NCI-H1436 treated with DMSO at 0.1 percent for 48 hours (cell line): ENCODE measurements around the gene MRRF.

ENCODE experiments used
- DNase-seq: peaks from one replicate; lab custom pipeline; 2025; lab: John Stamatoyannopoulos, UW

MRRF gene

DNA sequence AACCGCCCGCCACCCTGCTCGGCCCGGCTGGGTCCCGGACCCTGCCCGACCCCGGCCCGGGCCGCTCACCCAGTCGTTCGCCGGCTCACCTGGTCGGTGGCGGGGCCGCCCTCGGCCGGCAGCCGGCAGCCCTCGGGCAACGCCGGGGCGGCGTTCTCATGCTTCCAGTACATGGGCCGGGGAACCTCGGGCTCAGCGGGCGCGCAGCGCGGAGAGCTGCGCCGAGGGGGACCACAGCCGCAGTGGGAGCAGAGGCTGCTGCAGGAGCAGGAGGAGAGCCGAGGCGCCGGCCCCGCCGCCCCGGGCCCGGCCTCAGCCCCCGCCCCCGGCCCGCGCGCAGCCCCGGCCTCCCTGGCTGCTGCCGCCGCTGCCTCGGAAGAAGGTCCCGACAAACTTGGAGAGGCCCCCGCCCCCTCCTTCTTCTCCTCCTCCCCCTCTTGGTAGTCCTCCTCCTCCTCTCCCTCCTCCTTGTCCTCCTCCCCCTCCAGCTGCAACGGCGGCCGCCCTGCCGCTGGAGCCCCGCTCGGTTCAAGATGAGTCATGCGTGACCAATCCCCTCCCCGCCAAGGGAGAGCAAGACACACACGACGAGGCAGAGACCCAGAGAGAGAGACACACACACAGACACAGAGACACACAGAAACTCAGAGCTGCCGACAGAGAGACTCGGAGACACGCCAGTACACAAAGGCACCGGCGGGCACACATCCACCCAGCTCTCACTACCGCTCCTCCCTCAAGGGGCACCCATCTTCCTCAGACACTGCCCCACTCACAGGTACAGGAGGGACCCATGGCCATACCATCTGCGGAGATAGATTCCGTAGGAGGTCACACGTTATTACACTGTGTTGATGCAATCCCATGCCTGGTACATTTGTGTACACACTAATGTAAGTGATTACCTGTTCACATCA, 35.9 kb upstream of the MRRF start, which contains the start of gene LHX6:
LHX6 (minus strand) TSS at position 390 of the 917 bp plus-strand sequence; CDS start at position 173, 217 bp downstream.
- no peak for DNase-seq

DNA sequence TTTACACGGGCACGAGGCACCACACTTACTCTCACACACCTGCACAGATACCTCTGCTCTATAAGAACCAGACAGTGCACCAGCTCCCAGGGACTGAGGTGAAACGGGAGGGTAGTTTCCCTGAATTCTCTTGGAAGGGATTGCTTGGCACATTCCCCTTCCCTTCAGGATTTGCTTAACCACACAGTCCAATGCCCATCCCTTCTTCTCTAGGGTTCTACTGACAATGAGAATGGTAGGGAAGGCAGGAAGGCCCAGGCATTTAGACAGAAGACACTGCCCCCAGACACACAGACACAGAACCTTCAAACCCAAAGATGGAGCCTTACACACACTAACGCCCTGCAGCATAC, 35.2 kb upstream of the MRRF start:
- DNase-seq, result no peak

DNA sequence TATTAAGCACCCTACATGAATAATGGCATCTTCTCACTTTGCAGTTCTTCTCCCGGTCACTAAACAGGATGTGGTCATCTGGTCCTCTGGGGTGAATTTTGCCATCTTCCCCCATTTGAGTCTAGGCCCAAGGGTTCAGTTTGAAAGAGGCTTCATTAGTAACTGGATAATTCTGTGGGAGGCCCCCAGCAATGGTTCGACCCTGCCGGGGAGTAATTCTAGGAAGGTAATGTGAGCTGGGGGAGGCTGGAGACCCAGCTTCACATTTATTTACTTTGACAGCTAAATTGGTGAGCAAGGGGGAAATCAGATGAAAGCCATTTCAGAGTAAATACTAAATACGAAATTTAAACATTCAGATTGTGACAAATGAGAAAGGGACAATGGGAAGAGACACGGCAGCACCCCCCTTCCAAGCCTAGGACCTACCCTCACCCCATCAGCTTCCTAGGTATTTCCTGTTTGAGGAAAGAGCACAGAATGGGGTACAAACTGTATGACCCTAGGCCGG, 31.8 kb upstream of the MRRF start:
- DNase-seq, result no peak

DNA sequence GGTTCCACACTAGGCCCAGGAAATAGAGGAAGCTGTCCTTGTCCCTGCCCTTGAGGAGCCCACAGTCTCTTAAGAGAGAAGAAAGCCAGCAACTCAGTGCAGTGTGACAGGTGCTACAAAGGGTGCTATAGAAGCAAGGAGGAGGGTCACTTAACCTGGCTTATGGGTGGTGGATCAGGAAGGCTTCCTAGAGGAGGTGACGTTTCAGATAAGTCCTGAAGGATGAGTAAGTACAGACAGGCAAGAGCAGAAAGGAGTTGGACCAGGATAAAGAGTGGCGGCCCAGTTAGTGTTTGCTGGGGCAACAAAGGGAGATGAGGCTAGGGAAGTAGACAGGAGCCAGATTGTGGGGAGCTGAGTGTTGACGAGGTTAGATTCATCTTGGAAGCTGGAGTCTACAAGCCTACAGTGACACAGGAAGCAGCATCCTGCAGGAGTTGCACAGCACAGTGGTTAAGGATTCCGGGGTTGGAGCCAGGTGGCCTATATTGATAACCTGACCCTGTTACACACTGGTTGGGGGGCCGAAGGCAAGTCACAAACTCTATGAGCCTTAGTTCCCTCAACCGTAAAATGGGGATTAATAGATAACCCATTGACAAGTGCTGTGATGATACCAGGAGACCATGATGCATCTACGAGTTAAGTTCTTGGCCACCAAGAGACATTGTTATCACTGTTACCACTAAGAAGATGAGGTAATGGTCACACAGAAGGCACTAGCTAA, 30.5 kb upstream of the MRRF start:
- no peak for DNase-seq

DNA sequence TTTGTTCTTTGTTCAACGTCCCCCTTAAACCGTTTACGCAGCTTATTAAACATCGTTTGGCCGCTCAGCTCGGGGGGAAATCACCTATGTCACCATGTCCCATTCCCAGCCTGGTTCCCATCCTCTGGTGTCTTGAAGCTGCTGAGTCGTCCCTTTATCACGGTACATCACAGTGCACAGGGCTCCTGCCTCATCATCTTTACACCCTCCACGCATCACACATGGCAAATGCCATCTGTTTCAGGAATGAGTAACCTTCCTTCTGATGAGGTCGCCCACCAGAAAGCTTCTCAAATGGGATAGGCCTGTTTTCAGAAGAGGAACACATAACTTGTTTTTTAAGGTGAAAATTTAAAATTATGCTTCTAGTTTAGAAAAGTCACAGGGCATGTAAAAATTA, 28.0 kb upstream of the MRRF start:
- no peak for DNase-seq

DNA sequence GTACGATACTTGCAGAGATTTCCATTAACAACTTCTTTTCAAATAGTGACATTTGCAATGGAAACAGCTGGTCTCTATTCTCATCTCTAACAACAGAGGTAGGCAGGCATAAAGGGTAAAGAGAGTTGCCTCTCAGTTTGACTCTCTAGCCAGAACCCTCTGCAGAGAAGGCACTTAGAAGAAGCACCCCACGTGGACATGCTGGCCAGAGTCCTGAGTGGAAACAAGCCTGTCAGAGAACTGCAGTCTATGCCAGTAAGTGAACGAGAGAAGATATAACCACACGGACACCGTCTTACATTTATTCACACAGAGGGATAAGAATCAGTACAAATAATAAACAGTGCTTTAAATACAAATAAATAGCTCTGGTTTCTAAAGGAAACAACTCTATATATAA, 25.0 kb upstream of the MRRF start:
- DNase-seq, result no peak

DNA sequence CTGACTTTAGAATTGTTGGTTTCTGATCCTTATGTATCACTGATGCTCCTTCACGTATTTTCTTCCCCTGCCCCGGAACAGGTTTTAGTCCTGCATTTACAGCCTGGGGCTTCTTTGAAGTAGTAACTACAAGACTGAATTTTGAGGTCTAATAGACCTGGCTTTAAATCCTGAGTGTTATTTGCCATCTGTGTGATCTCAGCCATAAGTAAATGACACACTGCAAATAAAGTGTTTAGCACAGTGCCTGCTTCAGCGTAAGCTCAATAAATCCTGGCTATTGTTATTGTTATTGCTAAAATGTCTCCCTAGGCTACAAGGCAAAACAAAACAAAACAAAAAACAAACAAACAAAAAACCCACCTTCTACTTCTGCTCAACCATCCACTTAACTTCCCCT, 20.3 kb upstream of the MRRF start:
- no peak for DNase-seq

DNA sequence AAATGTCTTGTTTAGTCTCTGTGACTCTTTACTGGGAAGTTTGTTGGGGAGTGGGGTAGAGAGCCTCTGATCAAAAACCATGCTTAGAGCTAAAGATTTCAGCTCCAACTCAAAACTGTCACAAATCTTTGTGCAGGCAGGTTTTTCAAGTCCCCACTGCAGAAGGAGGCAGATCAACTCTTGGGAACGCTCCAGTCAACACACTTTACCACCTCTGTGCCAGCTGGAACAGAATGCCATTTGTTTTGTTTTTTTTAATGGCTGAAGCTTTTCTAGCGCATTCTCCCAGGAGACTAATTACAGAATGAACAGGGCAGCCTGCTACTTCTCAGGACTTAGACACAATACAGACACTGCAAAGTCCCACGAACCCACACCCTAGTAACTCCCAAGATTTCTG, 18.0 kb upstream of the MRRF start:
- no peak for DNase-seq

DNA sequence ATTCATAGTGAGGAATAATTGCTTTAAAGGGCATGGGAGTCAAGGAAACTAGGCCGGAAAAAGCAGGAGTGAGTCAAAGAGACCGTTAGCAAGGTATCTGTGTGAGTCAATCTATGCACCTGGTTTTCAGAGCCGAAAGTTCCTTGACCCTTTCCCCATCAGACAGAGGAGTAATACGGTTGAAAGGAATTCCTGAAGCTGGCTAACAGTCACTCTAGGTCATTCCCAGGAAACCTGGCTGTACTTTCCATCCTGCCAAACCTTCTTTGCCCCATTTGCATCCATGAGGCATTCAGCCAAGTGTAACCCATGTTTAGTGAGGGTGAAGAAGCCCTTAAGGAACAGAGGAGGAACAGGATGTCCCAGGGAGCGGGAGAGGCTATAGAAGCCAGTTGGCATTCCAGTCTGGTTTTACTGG, 16.2 kb upstream of the MRRF start:
- DNase-seq, result no peak

DNA sequence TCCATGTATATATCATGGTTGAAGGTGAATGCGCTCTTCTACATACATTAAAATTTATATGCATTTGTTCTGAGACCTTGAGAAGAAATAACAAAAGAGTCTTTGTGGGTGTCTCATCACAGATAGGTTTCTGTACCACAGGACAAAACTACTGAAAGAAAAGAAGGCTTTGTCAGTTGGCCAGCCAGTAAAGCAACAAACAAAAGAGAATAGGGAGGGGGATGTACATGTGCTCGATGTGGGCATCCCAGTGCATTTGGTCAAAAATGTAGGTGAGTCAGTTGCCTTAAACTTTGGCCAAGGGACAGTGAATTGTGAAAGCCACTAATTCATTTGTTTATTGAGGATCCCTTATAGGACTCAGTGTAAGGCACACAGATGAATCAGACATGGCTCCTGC, 13.3 kb upstream of the MRRF start:
- no peak for DNase-seq

DNA sequence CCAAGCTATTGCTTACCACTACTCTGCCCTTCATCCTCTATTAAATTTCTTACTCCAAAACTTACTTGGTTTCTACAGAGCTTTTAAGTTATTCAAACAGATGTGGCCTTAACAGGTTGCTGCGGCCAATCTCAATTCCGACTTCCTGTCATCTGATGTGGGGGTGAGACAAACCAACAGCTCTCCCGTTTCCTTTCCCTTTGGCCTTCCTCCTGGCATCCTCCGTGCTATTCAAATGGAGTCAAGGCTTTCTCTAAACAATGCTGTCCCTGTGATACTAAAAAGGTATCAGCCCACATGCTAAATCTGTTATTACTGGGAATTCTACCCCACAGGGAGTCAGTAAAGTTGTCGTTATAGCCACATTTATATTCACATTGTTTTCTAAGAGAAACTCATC, 11.9 kb upstream of the MRRF start:
- no peak for DNase-seq

DNA sequence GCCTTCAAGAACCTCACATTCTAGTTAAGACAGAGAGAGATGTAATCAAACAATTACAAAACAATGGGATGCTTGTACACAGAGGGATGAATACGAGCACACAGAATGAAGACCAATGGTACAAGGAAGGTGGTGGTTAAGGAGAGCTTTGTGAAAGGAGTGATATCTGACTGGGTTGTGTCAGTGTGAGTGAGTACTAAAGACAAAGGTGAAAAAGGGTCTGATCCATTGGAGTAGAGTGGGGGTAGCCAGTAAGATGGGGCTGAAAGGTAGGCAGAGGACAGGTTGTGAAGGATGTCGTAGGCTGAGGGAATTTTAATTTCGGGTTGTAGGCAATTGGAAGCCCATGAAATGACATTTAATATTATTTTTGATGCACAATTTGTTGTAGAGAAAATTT, 9.9 kb upstream of the MRRF start:
- no peak for DNase-seq

DNA sequence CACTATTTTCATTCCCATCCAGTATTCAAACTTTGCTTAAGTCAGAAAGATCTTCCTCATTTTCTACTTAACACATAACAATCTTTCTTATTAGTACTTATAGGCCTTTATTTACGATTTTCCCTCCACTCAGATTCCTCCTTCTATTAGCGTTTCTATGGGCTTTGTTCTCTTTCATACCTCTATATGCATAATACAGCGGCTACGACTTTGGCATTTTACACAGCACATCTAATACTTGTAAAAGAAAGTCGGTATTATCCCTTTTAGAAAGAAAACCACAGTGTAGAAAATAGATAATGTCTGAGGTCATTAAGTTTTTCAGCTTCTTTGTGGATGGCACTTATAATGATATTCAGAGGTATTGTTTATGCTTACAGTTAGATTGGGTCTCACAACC, 8.5 kb upstream of the MRRF start:
- no peak for DNase-seq

DNA sequence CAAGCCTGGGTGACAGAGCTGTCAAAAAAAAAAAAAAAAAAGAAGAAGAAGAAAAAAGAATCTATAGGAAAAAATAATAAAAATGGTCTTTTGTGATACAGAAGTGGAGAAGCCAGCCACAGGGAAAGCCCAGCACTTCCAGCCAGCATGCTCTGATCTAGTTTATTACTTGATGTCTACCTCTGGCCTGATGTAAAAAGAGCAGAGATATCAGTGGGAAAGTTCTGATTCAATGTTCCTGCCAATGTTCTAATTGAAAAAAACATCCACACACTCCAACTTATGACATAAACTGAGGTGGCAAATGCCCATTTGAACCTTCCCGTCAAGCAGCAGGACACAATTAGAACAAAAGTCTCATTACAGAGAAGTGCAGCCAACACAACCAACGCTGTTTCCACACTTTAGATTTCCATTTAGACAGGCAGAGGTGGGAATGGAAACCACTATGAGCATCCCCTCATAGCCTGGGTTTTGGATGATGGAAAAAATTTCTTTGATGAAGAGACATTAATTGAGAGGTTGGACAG, 5.7 kb upstream of the MRRF start:
- DNase-seq, result no peak

DNA sequence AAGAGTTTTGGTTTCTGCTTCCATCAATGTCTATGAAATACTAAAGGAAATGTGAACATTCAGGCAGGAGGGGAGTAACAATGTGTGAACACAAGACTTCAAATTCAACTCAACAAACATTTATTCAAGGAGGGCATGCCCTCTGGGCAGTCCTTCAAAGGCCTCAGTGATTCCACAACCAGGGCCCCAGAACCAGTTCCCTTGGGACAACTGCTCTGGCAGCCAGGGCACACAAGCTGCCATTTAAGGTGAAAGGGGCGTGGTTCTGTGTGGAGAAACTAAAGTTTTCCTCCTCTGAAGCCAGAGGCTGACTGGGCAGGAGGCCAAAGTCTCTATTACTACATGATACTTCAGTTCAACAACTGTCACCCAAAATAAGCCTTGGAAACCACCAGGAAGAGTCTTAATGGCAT, 3.2 kb upstream of the MRRF start:
- no peak for DNase-seq

DNA sequence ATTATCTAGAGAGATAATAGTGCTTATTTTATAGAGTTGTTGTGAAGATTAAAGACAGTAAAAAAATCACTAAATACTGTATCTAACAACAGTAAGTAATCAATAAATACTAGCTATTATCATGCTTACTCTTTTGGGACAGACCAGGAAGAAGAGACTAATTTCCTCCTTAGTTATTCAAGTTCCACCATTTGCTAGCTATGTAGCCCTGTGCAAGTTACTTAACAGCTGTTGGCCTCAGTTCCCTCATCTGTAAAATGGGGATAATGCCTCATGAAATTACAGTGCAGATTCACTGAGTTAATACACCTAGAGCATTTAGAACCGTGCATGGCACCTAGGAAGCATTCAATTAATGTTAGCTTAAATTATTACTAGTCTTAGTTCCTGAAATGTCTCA, 2.6 kb upstream of the MRRF start:
- DNase-seq, result no peak

DNA sequence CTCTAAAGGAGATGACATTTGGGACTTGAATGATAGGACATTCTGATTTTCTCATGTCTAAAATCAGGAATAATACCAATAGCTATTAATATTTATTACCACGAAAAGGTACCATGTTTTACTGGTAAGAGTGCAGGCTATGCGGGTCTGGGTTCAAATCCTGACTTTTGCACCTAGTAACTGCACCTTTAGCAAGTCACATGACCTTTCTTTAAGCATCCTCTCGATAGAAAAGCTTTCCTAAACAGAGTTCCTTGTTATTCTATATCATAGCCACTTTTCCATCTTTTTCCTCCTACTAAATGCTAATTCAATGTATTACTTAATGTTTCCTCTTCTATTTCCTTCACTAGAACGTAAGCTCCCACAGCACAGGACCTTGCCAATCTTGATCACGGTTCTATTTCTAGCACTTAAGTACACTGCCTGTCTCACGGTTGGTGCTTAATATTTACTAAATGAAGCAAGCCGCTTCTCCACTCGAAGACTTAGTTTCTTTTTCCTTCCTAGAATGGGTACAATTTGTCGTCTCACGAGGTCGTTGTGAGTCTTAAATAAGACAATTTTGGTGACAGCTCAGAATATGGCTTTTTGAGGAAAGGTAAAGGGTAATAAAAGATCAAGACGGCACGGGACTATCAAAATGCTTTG, 858 bp upstream of the MRRF start:
- DNase-seq, result no peak

DNA sequence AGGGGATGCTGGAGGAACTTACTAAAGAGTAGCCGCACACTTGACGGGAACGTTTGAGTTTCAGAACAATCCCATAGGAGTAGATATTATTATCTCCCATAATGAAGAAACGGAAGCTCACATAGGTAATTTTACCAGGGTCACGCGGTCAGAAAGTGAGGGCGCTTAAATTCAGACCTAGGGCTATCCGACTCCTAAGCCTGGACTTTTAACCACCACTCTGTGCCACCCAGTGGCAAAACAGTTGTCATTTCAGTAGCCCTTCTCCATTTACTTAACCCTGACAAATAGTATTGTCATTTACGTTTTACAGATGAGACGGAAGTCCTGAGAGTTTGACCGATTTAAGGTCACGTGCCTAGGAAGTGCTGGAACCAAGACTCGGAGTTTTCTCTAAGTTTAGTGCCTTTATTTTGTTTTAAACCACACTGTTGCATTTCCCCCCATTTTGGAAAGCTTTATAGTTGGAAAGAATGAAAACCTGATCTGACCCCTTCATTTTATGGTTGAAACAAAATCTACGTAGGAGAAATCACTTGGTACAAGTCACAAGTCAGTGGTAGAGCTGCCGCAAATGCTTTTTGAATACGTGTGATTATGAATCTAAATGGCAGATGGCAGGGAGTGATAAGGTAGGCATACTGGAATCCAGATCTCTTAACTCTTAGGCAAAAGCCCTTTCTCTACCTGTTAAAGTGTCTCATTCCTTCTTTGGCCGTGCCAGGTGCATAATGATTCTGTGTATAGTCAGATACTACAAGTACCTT, 650 bp downstream of the MRRF start:
- DNase-seq, result no peak

DNA sequence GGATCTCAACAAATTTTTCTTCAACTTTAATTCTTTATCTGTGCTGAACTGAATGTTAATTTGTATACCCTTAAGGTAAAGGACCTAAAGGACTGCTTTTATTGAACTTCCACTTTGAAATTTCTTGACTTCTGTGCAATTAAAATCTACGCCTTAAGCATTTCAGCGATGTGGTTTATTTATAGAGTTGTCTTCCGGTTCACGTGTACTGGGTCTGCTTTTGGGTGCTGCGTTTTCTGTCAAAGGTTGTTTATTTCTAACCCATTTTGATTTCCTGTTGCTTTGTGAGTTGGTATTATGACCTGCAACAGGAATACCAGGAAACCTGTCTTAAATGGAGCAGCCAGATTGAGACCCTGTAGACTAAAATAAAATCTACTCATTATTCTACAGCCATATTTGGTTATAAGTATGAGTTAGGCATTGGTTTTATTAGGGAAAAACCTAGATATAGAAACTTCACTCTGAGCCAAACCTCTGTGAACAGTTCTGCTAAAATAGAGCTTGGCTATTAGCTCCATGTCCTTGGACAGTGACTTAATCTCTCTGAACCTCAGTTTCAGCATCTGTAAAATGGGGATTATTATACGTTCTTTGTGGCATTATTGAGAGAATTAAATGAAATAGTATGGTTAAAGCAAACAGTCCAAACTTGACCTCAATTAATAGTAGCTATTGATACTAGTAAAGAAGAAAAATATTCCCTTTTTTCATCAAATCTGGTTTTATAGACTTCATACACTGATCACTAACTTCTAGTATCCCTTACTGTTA, 3.5 kb downstream of the MRRF start:
- no peak for DNase-seq

DNA sequence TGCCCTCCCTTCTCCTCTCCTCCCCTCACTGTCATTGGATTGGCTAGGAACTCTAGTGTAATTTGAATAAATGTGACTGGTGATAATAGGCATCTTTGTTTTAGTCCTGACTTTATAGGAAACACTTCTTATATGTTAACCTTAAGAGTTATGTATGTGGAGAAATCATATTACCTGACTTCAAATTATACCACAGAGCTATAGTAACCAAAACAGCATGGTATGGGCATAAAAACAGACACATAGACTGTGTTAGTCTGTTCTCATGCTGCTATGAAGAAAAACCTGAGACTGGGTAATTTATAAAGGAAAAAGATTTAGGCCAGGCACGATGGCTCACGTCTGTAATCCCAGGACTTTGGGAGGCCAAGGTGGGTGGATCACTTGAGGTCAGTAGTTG, 9.4 kb downstream of the MRRF start:
- no peak for DNase-seq

DNA sequence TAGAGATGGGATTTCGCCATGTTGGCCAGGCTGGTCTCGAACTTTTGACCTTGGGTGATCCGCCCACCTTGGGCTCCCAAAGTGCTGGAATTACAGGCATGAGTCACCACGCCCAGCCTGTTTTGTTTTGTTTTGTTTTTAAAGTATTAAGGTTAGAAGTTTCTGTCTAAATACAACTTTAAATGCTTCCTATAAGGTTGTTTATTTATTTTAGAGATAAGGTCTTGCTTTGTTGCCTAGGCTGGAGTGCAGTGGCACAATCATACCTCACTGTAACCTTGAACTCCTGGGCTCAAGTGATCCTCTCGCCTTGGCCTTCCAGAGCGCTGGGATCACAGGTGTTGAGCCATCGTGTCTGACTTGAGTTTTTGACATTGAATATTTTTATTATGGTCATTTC, 11.4 kb downstream of the MRRF start:
- no peak for DNase-seq
